Keratinocyte (primary cell): Measurements from ENCODE around the gene SLC7A7. TPM values are rescaled to one million over a fixed set of nuclear protein-coding genes. Genes with fewer than 3 reads are reported as not detected.

Experiments used
- DNase-seq: peaks from one replicate; pipeline ENCODE4 v3.0.0-alpha.2; 2011; ENCODE audit warnings: low read depth, missing footprints, low spot score
- FAIRE-seq: peaks from 2 replicates; lab custom pipeline; 2011; peaks lifted over from hg19 to GRCh38; lab: Jason Lieb, UNC
- H2AFZ ChIP-seq: 2 replicates; pipeline ENCODE4 v1.6.0; 2012; ENCODE audit warnings: low read length, control low read depth, inconsistent platforms; ENCODE audit not compliant: control insufficient read depth
- H3K27ac ChIP-seq: 2 replicates; pipeline ENCODE4 v1.5.1; 2011; ENCODE audit warnings: low read length; ENCODE audit not compliant: control insufficient read depth, insufficient read depth
- H3K27me3 ChIP-seq: 3 replicates; pipeline ENCODE4 v1.6.0; 2011; ENCODE audit warnings: low read length; ENCODE audit not compliant: control insufficient read depth, insufficient read depth; ENCODE audit errors: extremely low read depth
- H3K36me3 ChIP-seq, 2 experiments: 2 replicates in 1 of 2; 3 replicates in 1 of 2; pipeline ENCODE4 v1.5.1; 2011; ENCODE audit warnings: low read length in 2 of 2, mild to moderate bottlenecking in 1 of 2; ENCODE audit not compliant: control insufficient read depth in 2 of 2, insufficient read depth in 2 of 2; ENCODE audit errors: extremely low read depth in 1 of 2
- H3K4me1 ChIP-seq: 3 replicates; pipeline ENCODE4 v1.5.1; 2011; ENCODE audit warnings: low read length; ENCODE audit not compliant: control insufficient read depth, insufficient read depth; ENCODE audit errors: extremely low read depth
- H3K4me2 ChIP-seq: 3 replicates; pipeline ENCODE4 v1.6.0; 2011; ENCODE audit warnings: low read depth, low read length; ENCODE audit not compliant: control insufficient read depth, insufficient read depth; ENCODE audit errors: extremely low read depth
- H3K4me3 ChIP-seq, 3 experiments: fragments of 200-600 bp in 1 of 3; sonication (generic) in 1 of 3; 2 replicates in 2 of 3; 3 replicates in 1 of 3; pipeline ENCODE4 v1.5.1; 2011 to 2016; ENCODE audit warnings: low read length in 3 of 3, mild to moderate bottlenecking in 3 of 3, control low read depth in 2 of 3, inconsistent platforms in 1 of 3, low read depth in 1 of 3, mixed read lengths in 1 of 3, mixed run types in 1 of 3, moderate library complexity in 1 of 3; ENCODE audit not compliant: control insufficient read depth in 2 of 3, insufficient read depth in 2 of 3; ENCODE audit errors: extremely low read depth in 1 of 3
- H3K79me2 ChIP-seq: 2 replicates; pipeline ENCODE4 v1.6.0; 2012; ENCODE audit warnings: low read length; ENCODE audit not compliant: control insufficient read depth, insufficient read depth
- H3K9ac ChIP-seq: 3 replicates; pipeline ENCODE4 v1.6.0; 2011; ENCODE audit warnings: low read length; ENCODE audit not compliant: control insufficient read depth, insufficient read depth; ENCODE audit errors: extremely low read depth
- H3K9me1 ChIP-seq: 3 replicates; pipeline ENCODE4 v1.6.0; 2011; ENCODE audit warnings: low read length; ENCODE audit not compliant: control insufficient read depth, insufficient read depth; ENCODE audit errors: extremely low read depth
- H3K9me3 ChIP-seq: 2 replicates; pipeline ENCODE4 v1.5.1; 2012; ENCODE audit warnings: low read depth, low read length; ENCODE audit not compliant: control insufficient read depth
- H4K20me1 ChIP-seq: 3 replicates; pipeline ENCODE4 v1.6.0; 2011; ENCODE audit warnings: low read length; ENCODE audit not compliant: control insufficient read depth, insufficient read depth; ENCODE audit errors: extremely low read depth
- CTCF ChIP-seq, 3 experiments: IDR thresholded peaks in 1 of 3; conservative IDR thresholded peaks in 1 of 3; optimal IDR thresholded peaks in 1 of 3; 2 replicates in 2 of 3; 3 replicates in 1 of 3; pipeline versions ENCODE3 to v1.5.1; 2011; ENCODE audit warnings: low read length in 3 of 3, mild to moderate bottlenecking in 3 of 3, moderate library complexity in 2 of 3, control low read depth in 1 of 3, inconsistent platforms in 1 of 3; ENCODE audit not compliant: insufficient read depth in 2 of 3; ENCODE audit errors: extremely low read depth in 1 of 3
- EZH2 ChIP-seq: IDR thresholded peaks from one replicate; pipeline ENCODE4 v1.6.1; 2012; ENCODE audit warnings: inconsistent platforms, mild to moderate bottlenecking, low read length, moderate library complexity
- dilution Hi-C: fragments of 300-500 bp; cut with MboI; formaldehyde crosslinking; loops from one replicate; pipeline ENCODE4 v1.7.0; 2020; ENCODE audit warnings: low sequenced_read_pairs; ENCODE audit not compliant: extremely low pct_ligation_motif_present
- polyA plus RNA-seq, 5 experiments: library from polyadenylated mRNA; depleted of rRNA in 3 of 5; stranded (reverse) in 3 of 5; stranded (forward) in 1 of 5; unstranded in 1 of 5; fragments of >200 nt; gene quantifications; 1 replicate in 1 of 5; 2 replicates in 3 of 5; 3 replicates in 1 of 5; pipeline versions ENCODE4 v1.2.1 to v1.2.3, GENCODE V29; 2011 to 2012; ENCODE audit warnings: missing spikeins in 2 of 5, low read depth in 1 of 5, low replicate concordance in 1 of 5

SLC7A7 gene
- polyA plus RNA-seq, 1 donor (not counting 4 experiments of a cell fraction or from before 2014, with no cell fraction given), result 0.20 TPM

DNA sequence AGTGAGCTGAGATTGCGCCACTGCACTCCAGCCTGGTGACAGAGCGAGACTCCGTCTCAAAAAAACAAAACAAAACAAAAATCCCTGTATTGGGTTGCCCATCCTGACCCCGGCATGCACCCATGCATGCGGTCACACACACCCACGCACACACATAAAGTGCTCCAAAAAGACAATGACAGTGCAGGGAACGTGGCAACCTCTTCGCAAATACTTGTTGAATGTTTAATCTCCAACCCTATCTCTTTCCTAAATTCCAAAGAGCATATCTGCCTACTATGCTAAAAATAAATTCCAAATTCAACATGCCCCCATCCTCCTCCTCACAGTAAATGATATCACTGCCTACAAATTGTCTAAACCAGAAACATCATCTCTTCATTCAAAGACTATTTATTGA lies 13.5 kb downstream of the SLC7A7 start:
- Histone ChIP-seq H3K36me3 (no peaks in the 10 kb centered on the region), H3K27ac (no peak overlapping the region), H3K9me1 (no peaks in the 10 kb centered on the region), H3K79me2 (no peaks in the 10 kb centered on the region), H3K27me3 (no peaks in the 10 kb centered on the region), H3K9me3 (no peaks in the 10 kb centered on the region), H3K4me1 (no peaks in the 10 kb centered on the region), H3K4me2 (no peak overlapping the region), H3K9ac (no peak overlapping the region), H3K4me3 (no peak overlapping the region), H2AFZ (no peak overlapping the region), H4K20me1 (no peaks in the 10 kb centered on the region)
- no peak for FAIRE-seq
- dilution Hi-C loops, result no loop called here
- no peak for DNase-seq
- TF ChIP-seq EZH2, result no peak
- TF ChIP-seq CTCF (optimal IDR thresholded peaks at IDR 0.05 in 1 of 3, IDR thresholded peaks at IDR 0.05 in 1 of 3, conservative IDR thresholded peaks at IDR 0.05 in 1 of 3; ENCODE audit: extremely low read depth in 1 of 3, insufficient read depth in 2 of 3, low read length in 3 of 3), result no peak

- no peak overlapping the region for H3K9ac ChIP-seq
- DNase-seq (no peak), FAIRE-seq (no peak)
- H3K36me3 ChIP-seq, result no peaks in the 10 kb centered on the region
- H3K27me3 ChIP-seq, result peaks cover 7% of the 10 kb centered on the region
- H3K27ac ChIP-seq, result no peak overlapping the region
- H4K20me1 ChIP-seq, result no peaks in the 10 kb centered on the region
- H3K79me2 ChIP-seq, result no peaks in the 10 kb centered on the region
- no peak overlapping the region for H2AFZ ChIP-seq
- H3K4me3 ChIP-seq, result no peak overlapping the region
- no peaks in the 10 kb centered on the region for H3K9me1 ChIP-seq
- H3K9me3 ChIP-seq, result no peaks in the 10 kb centered on the region
- no peaks in the 10 kb centered on the region for H3K4me1 ChIP-seq
- dilution Hi-C loops, result no loop called here
- H3K4me2 ChIP-seq, result no peak overlapping the region
- TF ChIP-seq EZH2 (no peak), CTCF (optimal IDR thresholded peaks at IDR 0.05 in 1 of 3, IDR thresholded peaks at IDR 0.05 in 1 of 3, conservative IDR thresholded peaks at IDR 0.05 in 1 of 3; ENCODE audit: extremely low read depth in 1 of 3, insufficient read depth in 2 of 3, low read length in 3 of 3) (no peak)
Measured at GRCh38 chr14:22800346-22800745, 14.9 kb downstream of the SLC7A7 start.
